HUES64 (cell line): ENCODE results near the gene CALR.
"Not testable (repeated sequence)": the region's sequence is repeated elsewhere in the genome, so short reads cannot be mapped to it uniquely, and the experiment has no call there.

Experiments used
- H3K27ac ChIP-seq: 2 replicates; pipeline ENCODE4 v1.7.0; 2013; ENCODE audit warnings: low read depth, low read length, inconsistent platforms
- H3K27me3 ChIP-seq: 2 replicates; pipeline ENCODE4 v1.6.1; 2013; ENCODE audit warnings: mild to moderate bottlenecking, low read length; ENCODE audit not compliant: insufficient read depth
- H3K36me3 ChIP-seq: 2 replicates; pipeline ENCODE4 v1.6.1; 2013; ENCODE audit warnings: mild to moderate bottlenecking, low read length; ENCODE audit not compliant: insufficient read depth
- H3K4me1 ChIP-seq: 2 replicates; pipeline ENCODE4 v1.6.1; 2013; ENCODE audit warnings: mild to moderate bottlenecking, low read length, moderate library complexity; ENCODE audit not compliant: insufficient read depth
- H3K4me3 ChIP-seq: 2 replicates; pipeline ENCODE4 v1.5.1; 2013; ENCODE audit warnings: mild to moderate bottlenecking, low read length, moderate library complexity
- H3K9ac ChIP-seq: 2 replicates; pipeline ENCODE4 v1.6.1; 2013; ENCODE audit warnings: mild to moderate bottlenecking, low read depth, low read length
- H3K9me3 ChIP-seq: 2 replicates; pipeline ENCODE4 v1.6.1; 2013; ENCODE audit warnings: low read depth, low read length; ENCODE audit not compliant: insufficient read depth
- WGBS: fragments of 150-250, 120-280 bp; methylation state at CpG from one replicate; pipeline ENCODE4 v1.1.7; 2013; ENCODE audit warnings: missing lambda C conversion rate; 5-methylcytosine and 5-hydroxymethylcytosine counted together

The CALR gene

GRCh38 chr19:12973236-12973635 lies 34.8 kb downstream of the CALR start:
- 91% methylated on average over 16 of the region's 16 CpGs for WGBS
- Histone ChIP-seq H3K27me3 (no peaks in the 10 kb centered on the region), H3K9me3 (no peaks in the 10 kb centered on the region), H3K36me3 (no peaks in the 10 kb centered on the region), H3K9ac (no peak overlapping the region), H3K4me3 (no peak overlapping the region), H3K4me1 (no peaks in the 10 kb centered on the region), H3K27ac (no peak overlapping the region)

- no peak overlapping the region for H3K27ac ChIP-seq
- no peaks in the 10 kb centered on the region for H3K36me3 ChIP-seq
- no peaks in the 10 kb centered on the region for H3K4me1 ChIP-seq
- no peak overlapping the region for H3K4me3 ChIP-seq
- no peaks in the 10 kb centered on the region for H3K27me3 ChIP-seq
- no peak overlapping the region for H3K9ac ChIP-seq
- H3K9me3 ChIP-seq = no peaks in the 10 kb centered on the region
- WGBS = 82% methylated on average over 19 of the region's 19 CpGs
Observed at GRCh38 chr19:12974301-12975220, 36.2 kb downstream of the CALR start.

GRCh38 chr19:12975221-12975741 lies 36.9 kb downstream of the CALR start:
- Histone ChIP-seq H3K4me1 (no peaks in the 10 kb centered on the region), H3K27me3 (no peaks in the 10 kb centered on the region; the same call in 1 of the 2 replicates), H3K9ac (no peak overlapping the region), H3K4me3 (no peak overlapping the region), H3K9me3 (no peaks in the 10 kb centered on the region), H3K27ac (no peak overlapping the region), H3K36me3 (no peaks in the 10 kb centered on the region)
- 86% methylated on average over 17 of the region's 17 CpGs for WGBS

GRCh38 chr19:12976109-12976508 lies 37.7 kb downstream of the CALR start:
- not testable (repeated sequence) for H3K4me3 ChIP-seq, H3K9ac ChIP-seq, H3K27me3 ChIP-seq, H3K9me3 ChIP-seq, H3K36me3 ChIP-seq, H3K27ac ChIP-seq, H3K4me1 ChIP-seq
- 83% methylated on average over 7 of the region's 7 CpGs for WGBS

GRCh38 chr19:12979974-12980373 lies 41.6 kb downstream of the CALR start:
- Histone ChIP-seq H3K9ac (no peak overlapping the region), H3K27me3 (peaks cover 33% of the 10 kb centered on the region), H3K9me3 (no peaks in the 10 kb centered on the region), H3K4me1 (no peaks in the 10 kb centered on the region), H3K27ac (no peak overlapping the region), H3K4me3 (no peak overlapping the region), H3K36me3 (no peaks in the 10 kb centered on the region)
- 93% methylated on average over 3 of the region's 3 CpGs for WGBS

GRCh38 chr19:12982648-12983047 lies 44.2 kb downstream of the CALR start:
- WGBS = 84% methylated on average over 6 of the region's 6 CpGs
- H3K9me3 ChIP-seq = no peaks in the 10 kb centered on the region
- H3K27ac ChIP-seq = no peak overlapping the region
- H3K27me3 ChIP-seq = peaks cover 58% of the 10 kb centered on the region
- no peaks in the 10 kb centered on the region for H3K4me1 ChIP-seq
- no peak overlapping the region for H3K9ac ChIP-seq
- H3K4me3 ChIP-seq = no peak overlapping the region
- H3K36me3 ChIP-seq = no peaks in the 10 kb centered on the region

GRCh38 chr19:12983091-12983490 lies 44.7 kb downstream of the CALR start:
- 58% methylated on average over 10 of the region's 10 CpGs for WGBS
- no peaks in the 10 kb centered on the region for H3K4me1 ChIP-seq
- peaks cover 63% of the 10 kb centered on the region for H3K27me3 ChIP-seq
- H3K9ac ChIP-seq = no peak overlapping the region; the same call in 1 of the 2 replicates
- no peaks in the 10 kb centered on the region for H3K36me3 ChIP-seq
- H3K27ac ChIP-seq = no peak overlapping the region
- H3K9me3 ChIP-seq = no peaks in the 10 kb centered on the region
- peak overlapping the region; percentile 41 for H3K4me3 ChIP-seq

- H3K4me3 ChIP-seq = peak overlapping the region; percentile 41
- no peak overlapping the region for H3K9ac ChIP-seq
- no peaks in the 10 kb centered on the region for H3K9me3 ChIP-seq
- peaks cover 68% of the 10 kb centered on the region for H3K27me3 ChIP-seq
- H3K36me3 ChIP-seq = no peaks in the 10 kb centered on the region
- WGBS = 11% methylated on average over 51 of the region's 51 CpGs
- H3K27ac ChIP-seq = no peak overlapping the region
- H3K4me1 ChIP-seq = no peaks in the 10 kb centered on the region
Observed at GRCh38 chr19:12983542-12984142, 45.2 kb downstream of the CALR start.

- no peak overlapping the region for H3K27ac ChIP-seq
- no peak overlapping the region for H3K4me3 ChIP-seq
- WGBS = 84% methylated on average over 3 of the region's 3 CpGs
- H3K9me3 ChIP-seq = no peaks in the 10 kb centered on the region
- no peaks in the 10 kb centered on the region for H3K36me3 ChIP-seq
- H3K27me3 ChIP-seq = peaks cover 69% of the 10 kb centered on the region
- no peaks in the 10 kb centered on the region for H3K4me1 ChIP-seq
- H3K9ac ChIP-seq = no peak overlapping the region
Observed at GRCh38 chr19:12984143-12984627, 45.8 kb downstream of the CALR start.

GRCh38 chr19:12984683-12985048 lies 46.3 kb downstream of the CALR start:
- H3K4me1 ChIP-seq = no peaks in the 10 kb centered on the region
- no peaks in the 10 kb centered on the region for H3K9me3 ChIP-seq
- WGBS = 52% methylated on average over 10 of the region's 10 CpGs
- H3K4me3 ChIP-seq = no peak overlapping the region
- no peak overlapping the region for H3K27ac ChIP-seq
- H3K9ac ChIP-seq = no peak overlapping the region
- H3K27me3 ChIP-seq = peaks cover 73% of the 10 kb centered on the region
- H3K36me3 ChIP-seq = no peaks in the 10 kb centered on the region

GRCh38 chr19:12985049-12985776 lies 46.8 kb downstream of the CALR start:
- WGBS = 69% methylated on average over 16 of the region's 16 CpGs
- peaks cover 79% of the 10 kb centered on the region for H3K27me3 ChIP-seq
- H3K9me3 ChIP-seq = no peaks in the 10 kb centered on the region
- H3K4me1 ChIP-seq = no peaks in the 10 kb centered on the region
- no peak overlapping the region for H3K27ac ChIP-seq
- no peak overlapping the region for H3K4me3 ChIP-seq
- H3K36me3 ChIP-seq = no peaks in the 10 kb centered on the region
- H3K9ac ChIP-seq = no peak overlapping the region
